HuH-7.5 (cell line): ENCODE results near the gene SLC17A1.

Source experiments
- DNase-seq: peaks from one replicate; pipeline ENCODE4 v3.0.0; 2011; ENCODE audit warnings: low spot score

SLC17A1 gene, protein sequence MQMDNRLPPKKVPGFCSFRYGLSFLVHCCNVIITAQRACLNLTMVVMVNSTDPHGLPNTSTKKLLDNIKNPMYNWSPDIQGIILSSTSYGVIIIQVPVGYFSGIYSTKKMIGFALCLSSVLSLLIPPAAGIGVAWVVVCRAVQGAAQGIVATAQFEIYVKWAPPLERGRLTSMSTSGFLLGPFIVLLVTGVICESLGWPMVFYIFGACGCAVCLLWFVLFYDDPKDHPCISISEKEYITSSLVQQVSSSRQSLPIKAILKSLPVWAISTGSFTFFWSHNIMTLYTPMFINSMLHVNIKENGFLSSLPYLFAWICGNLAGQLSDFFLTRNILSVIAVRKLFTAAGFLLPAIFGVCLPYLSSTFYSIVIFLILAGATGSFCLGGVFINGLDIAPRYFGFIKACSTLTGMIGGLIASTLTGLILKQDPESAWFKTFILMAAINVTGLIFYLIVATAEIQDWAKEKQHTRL

DNA sequence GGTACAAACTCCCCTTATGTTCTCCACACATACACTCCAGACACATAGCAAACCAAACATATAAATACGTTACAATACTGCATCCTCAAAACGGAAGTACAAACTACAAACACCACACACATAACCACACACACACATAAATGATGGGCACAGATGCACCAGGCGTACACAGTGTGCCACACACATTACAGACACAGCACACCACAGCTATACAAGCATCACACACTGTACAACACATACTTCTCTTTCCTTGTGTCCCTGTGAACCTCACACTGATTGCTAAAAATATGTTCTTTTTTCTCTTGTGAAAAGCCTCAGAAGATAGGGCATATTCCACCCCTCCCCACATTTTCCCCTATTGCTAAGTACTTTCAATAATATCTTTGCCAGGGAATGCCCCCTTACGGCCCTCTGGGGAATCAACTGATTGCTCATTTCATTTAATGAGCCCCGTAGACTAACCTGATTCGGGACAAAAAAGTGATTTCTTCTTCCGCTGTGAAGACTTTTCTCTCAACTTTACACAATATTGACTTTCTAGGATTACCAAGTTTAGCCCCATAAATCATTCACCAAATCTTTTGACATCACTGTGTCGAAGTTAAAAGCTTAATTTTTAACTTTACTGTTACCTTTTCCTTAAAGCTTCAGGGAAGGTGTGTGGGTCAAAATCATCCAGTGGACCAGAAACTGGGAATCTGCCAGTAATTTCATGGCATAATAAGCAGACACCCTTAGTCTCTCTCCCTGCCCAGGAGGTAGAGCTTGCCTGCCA is at the start of gene SLC17A1:
Gene SLC17A1 (minus strand): TSS at position 521 of the 775 bp plus-strand sequence. CDS start 1,495 bp downstream, outside the sequence.
- no peak for DNase-seq

DNA sequence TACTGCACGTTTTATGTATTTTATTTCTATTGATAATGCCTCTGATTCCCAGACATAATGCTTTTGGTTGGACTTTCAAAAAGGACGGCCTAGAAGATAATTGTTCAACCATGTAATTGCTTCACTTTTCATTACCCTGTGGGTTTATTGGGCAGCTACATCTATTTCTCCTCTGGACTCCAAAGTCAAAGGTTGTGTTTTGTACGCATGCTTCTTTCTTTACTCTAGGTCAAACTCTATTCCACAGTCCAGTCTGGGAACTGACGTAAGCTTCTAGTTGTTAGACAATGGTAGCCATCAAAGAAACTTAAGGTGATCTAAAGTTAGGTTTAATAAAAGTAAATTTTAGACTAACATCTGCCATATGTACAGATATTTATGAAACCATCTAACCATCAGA is 48.7 kb upstream of the SLC17A1 start:
- no peak for DNase-seq

DNA sequence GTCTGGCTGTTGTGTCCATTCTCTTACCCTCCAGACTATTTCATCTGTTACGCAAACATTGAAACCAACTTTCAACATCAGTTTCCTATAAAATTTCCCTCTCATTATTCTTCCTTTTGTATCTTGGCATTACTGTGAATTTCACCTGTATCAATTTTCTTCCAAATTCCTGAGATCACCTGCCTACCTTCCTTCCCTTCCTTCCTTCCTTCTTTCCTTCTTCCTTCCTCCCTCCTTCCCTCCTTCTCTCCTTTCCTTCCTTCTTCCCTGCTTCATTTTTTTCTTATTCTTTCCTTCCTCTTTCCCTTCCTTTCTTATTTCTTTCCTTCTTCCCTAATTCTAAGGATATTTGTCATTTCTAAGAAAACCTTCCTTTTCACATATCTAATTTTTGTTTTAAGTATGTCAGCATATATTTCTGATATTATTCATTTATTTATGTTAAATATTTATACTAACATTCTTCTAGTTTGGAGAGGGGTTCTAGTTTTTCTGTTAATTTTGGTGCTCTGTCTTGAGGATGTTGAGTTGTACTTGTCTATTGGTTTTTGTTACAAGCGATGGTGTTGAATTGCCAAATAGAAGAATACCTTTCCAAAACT is 47.0 kb upstream of the SLC17A1 start:
- no peak for DNase-seq

- DNase-seq: no peak
Observed at GRCh38 chr6:25875926-25876602, 44.2 kb upstream of the SLC17A1 start.

DNA sequence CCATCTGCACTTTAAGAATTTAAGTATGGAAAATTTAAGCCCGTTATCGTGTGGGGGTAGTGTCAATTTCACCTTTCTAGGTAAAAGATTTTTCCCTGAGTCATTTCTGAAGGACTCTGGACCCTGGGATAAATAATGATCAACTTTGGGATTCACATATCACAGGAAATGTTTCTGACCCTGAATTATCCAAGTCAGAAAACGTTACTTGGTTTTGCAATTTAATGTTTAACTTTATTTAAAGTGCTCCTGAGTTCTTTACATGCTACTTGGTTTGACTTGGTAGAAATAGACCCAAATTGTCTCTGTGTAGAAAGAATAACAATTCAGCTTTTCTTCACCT is 43.7 kb upstream of the SLC17A1 start:
- DNase-seq: no peak

- DNase-seq: no peak
Observed at GRCh38 chr6:25874822-25875562, 43.1 kb upstream of the SLC17A1 start.

GRCh38 chr6:25874118-25874517 is 42.3 kb upstream of the SLC17A1 start, which contains the start of gene SLC17A3:
Gene SLC17A3 (minus strand): TSS chr6:25874243. CDS start chr6:25868387, 5,856 bp downstream.
- no peak for DNase-seq

- no peak for DNase-seq
Observed at GRCh38 chr6:25872814-25873213, 41.0 kb upstream of the SLC17A1 start.

DNA sequence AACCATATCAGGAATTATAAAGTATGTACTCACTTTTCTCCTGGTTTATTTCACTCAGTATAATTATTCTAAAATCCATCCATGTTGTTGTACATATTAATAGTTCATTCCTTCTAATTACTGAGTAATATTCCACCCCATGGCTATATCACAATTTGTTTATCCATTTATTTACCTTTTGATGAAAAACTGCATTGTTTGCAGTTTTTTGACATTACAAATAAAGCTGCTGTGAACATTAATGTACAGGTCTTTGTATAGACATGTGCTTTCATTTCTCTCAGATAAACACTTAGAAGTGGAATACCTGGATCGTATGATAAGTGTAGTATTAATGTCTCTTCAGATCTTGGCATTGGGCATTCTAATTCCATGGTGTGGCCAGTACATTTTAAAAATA is 38.0 kb upstream of the SLC17A1 start:
- no peak for DNase-seq

GRCh38 chr6:25868436-25869183 is 36.8 kb upstream of the SLC17A1 start:
- DNase-seq: no peak

GRCh38 chr6:25866011-25866410 is 34.2 kb upstream of the SLC17A1 start:
- no peak for DNase-seq

- no peak for DNase-seq
Observed at GRCh38 chr6:25863360-25863759, 31.5 kb upstream of the SLC17A1 start.

DNA sequence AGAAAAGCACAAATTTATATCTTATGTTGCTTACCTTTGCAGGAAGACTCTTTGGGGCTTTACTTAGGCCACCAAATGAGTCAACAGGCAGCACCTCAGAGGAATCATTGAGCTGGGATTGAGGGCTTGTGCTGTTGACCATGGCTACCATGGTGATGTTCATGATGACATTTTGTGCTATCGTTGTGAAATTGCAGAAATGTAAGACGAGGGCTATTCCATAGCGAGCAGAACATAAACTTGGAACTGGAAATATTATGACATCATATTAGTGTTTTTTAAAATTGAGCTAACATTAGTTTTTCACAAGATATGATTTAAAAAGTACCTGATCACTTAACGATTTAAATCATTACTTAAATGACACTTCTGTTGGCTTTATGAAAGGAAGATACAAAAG is 30.3 kb upstream of the SLC17A1 start:
- no peak for DNase-seq

DNA sequence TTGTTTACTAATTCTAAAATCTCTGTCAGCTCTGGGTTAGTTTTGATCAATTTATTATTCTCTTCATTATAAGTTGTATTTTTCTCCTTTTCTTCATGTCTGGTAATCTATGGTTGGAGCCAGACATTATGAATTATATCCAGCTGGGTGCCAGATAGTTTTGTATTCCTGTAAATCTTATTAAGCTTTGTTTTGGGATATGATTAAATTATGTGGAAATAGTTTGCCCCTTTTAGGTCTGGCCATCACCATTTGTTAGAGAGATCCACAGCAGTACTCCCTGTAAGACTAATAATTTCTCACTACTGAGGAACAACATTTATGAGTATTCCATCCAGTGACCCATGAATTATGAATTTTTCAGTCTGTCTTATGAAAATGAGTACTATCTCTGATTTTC is 20.9 kb upstream of the SLC17A1 start:
- no peak for DNase-seq

DNA sequence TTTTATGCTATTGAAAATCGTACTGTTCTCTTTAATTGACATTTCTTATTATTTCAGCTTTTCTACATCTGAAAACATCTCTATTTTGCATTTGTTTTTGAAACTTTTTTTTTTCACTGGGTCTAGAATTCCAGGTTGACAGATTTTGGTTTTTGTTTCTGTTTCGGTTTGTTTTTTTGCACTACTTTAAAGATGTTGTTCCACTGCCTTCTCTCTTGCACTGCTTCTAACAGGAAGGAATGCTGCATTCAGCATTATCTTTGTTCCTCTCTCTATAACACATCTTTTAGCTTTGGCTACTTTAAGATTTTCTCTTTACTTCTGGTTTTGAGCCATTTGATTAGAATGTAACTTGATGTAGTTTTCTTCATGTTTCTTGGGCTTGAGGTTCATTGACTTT is 20.1 kb upstream of the SLC17A1 start:
- no peak for DNase-seq

DNA sequence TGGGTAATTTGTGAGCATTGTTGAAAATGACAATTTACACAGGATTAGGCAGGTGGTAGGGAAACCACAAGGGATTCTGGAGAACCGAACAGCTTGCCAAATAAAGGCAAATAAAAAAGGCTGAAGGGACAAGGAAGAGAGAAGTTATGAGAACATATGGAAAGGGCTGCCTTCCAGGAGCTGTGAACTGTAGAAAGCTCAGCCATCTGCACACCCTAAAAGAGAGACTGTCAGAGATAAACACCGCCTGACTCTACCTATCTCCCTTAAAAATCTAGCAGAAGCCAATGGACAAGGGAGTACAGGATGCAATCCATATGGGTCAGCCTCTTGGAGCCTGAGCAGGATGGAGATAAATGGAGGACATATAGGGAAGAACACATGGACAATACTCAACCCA is 12.7 kb upstream of the SLC17A1 start:
- DNase-seq: no peak

- DNase-seq: no peak
Observed at GRCh38 chr6:25842526-25842925, 10.7 kb upstream of the SLC17A1 start.

GRCh38 chr6:25835442-25836283 is 3.8 kb upstream of the SLC17A1 start:
- DNase-seq: peak; percentile 9

GRCh38 chr6:25834950-25835349 is 3.1 kb upstream of the SLC17A1 start:
- no peak for DNase-seq

DNA sequence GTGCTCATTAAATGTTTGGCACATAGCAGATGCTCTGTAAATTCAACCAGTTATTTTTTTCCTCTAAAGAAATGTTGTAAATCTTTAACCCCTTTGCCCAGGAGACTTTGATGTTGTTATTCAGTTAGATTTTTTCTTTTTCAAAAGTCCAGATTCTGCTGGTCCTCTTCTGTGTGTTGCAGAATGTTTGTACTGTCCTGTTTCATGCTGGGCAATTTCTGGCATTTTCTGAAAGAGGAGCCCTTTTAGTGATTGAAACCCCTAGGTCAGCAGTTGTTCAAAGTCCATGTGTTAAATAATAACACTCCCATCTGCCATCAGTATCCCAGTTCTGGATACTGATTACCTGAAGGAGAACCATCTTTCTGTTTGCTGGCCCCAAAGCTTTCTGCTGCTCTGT is 1.3 kb upstream of the SLC17A1 start:
- no peak for DNase-seq
